NOMO-1 treated with DMSO at 0.1 percent for 48 hours (cell line): Measurements from ENCODE around the gene TFEC.
A peak's percentile ranks its signal among the peaks of the same experiment; 100 is the strongest.

ENCODE experiments used
- DNase-seq: peaks from one replicate; lab custom pipeline; 2025; ENCODE audit not compliant: unreplicated experiment; lab: John Stamatoyannopoulos, UW

TFEC gene

DNA sequence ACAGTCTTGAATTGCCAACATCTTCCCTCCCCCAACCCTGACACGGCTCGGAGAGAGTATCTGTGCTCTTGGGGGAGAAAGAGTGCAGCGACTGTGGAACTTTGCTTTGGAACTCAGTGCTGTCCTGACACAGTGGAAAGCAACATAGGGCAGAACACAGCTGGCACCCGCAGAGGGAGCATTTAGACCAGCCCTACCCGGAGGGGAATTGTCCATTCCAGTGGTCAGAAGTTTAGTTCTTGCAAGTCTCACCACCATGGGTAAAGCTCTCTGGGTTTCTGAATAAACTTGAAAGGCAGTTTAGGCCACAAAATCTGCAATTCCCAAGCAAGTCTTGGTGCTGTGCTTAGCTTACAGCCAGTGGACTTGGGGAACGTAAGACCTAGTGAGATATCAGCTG is 34.9 kb downstream of the TFEC start:
- DNase-seq = no peak

DNA sequence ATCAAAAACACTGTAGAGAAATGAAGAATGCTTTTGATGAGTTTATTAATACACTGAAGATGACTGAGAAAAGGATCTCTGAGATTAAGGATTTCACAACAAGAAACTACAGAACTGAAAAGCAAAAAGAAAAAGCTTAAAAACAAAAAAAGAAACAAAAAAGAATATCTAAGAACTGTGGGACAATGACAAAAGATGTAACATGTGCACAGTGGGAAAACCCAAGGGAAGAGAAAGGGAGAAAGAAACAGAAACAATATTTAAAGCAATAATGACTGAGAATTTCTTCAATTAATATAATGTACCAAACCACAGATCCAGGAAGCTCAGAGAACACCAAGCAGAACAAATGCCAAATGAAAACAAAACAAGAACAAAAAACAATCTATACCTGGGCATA is 42.2 kb downstream of the TFEC start:
- DNase-seq = no peak

GRCh38 chr7:115987486-115987885 is 43.1 kb downstream of the TFEC start:
- no peak for DNase-seq

GRCh38 chr7:115984105-115984504 is 46.5 kb downstream of the TFEC start:
- DNase-seq = no peak

- DNase-seq = peak; percentile 9
These were observed 50.4 kb downstream of the TFEC start for GRCh38 chr7:115980159-115980558.

DNA sequence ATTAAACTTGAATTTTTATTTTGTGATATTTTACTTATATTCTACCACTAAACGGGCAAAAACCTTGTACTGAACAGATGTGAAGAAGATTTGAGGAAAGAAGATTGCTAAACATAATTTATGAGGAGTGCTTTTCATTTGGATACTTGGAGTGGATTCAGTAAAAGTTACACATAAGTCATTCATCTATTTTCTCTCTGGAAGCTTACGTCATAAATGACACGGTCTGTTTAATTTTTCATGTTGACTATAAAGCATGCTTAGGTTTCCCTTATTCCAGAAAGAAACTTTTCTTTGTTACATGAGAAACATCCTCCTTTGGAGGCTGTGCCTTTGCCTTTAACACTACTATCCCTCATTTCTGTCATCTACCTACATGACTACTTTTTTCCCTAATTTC is 53.9 kb downstream of the TFEC start:
- no peak for DNase-seq

GRCh38 chr7:115975766-115976165 is 54.8 kb downstream of the TFEC start:
- no peak for DNase-seq

DNA sequence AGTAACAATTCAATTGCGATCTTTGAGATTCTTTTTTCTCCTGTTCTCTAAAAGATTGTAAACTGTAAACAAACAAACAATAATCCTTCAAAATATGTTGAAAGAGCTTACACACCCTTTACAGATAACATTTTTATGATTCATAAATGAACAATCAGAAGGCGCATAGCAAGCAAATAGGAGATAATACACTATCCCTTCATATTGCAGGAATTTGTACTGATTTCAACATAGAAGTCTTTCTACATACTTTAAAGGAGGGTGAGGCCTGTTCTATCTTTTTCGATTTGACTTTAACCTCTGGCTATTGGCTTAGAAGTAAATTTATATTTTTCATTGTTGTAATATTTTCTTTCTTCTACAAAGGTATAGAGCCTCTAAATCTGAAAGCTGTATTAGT is 57.2 kb downstream of the TFEC start:
- DNase-seq = no peak

DNA sequence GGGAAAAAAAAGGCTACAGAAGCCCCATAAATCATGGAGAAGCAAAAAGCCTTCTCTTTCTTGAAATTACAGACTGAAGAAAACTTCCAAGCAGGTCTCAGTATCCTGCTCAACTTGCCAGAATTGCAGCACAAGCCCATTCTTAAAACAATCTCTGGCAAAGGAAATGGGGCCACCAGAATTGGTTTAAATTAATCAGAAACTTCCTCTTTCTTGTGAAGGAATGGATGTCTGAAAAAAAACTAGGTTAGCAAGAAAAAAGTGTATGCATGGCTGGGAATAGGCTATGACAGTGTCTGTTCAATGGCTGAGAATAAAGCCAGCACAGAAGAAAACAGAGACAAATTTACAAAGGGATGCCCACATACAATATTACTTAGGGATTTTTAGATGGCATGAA is 59.1 kb downstream of the TFEC start:
- peak; percentile 15 for DNase-seq

- DNase-seq = no peak
These were observed 62.0 kb downstream of the TFEC start for GRCh38 chr7:115968596-115968995.

DNA sequence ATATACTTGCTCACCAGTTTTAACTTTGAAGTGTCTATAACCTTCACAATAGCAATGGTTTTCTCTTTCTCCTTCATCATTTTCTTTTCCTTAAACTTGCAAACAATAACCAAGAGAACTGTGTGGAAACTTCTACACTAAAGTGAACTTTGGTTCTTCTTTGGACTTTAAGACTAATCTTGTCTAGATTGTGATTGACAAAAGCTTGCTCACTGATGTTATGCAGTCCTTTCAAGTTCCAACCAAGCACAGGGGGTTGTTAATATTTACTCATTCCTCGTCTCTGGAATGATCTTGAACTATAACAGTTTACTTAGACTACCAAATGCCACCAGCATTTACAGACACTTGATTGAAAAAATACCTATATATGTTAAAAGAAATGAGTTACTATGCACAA is 62.4 kb downstream of the TFEC start:
- DNase-seq = no peak

GRCh38 chr7:115965796-115966475 is 64.6 kb downstream of the TFEC start:
- DNase-seq = peak; percentile 69

GRCh38 chr7:115965236-115965635 is 65.3 kb downstream of the TFEC start:
- DNase-seq = no peak

GRCh38 chr7:115964799-115965198 is 65.8 kb downstream of the TFEC start:
- DNase-seq = no peak

DNA sequence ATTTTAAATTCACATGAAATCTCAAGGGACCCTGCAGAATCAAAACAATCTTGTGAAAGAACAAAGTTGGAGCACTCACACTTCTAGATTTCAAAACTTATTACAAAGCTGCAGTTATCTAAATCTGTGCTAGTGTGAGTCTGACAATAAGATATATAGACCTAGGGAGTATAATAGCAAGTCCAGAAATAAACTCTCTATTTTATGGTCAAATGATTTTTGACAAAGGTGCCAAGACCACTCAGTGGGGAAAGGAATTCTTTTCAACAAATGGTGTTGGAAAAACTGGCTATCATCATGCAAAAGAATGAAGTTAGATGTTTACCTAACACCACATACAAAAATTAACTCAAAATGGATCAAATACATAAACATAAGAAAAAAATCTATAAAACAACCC is 68.2 kb downstream of the TFEC start:
- DNase-seq = no peak

DNA sequence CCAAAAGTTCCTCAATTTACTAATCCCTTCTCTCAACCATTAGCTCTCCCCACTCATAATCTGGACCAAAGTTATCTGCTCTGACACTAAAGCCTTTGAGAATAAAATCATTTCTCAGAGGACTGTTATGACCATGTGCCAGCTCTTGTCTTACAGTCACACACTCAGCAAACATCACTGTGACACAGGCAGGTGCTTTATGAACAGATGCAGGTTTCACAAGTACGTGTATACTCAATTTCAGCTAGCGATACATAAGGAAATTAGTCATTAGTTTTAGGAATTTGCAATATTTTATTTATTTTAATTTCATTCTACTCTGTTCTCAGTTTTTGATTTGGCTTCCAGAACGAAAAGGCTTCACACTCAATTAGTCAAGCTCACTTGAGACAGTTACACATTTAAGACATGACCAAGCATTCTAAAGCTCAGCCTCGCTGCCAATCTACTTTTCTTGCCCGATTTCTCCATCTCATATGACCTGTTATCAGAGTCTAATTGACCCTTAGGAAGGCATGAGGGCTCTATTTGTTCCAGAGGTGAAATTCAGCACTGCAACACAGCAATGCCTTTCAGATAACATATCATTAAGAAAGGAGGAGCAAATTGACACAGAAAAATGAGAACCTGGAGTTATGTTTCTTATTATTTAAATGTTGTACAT is 76.8 kb downstream of the TFEC start:
- no peak for DNase-seq

DNA sequence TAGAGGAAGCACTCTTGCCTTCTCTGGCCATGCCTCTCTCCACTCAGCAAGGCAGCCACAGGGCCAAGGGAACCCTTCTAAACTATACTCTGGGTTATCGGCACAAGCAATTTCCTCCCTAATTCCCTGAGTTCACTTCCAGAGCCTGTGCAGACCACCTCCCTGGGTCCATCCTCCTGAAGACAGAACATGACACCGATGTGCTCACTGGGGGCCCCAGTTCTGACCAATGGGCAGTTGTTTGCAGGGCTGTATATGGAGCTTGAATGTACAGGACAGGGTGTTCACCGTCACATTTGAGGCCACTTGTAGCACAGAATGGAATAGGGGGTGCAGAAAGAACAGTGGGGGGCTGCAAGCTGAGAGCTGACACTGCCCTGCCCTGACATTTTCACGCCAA is 77.7 kb downstream of the TFEC start:
- DNase-seq = no peak

DNA sequence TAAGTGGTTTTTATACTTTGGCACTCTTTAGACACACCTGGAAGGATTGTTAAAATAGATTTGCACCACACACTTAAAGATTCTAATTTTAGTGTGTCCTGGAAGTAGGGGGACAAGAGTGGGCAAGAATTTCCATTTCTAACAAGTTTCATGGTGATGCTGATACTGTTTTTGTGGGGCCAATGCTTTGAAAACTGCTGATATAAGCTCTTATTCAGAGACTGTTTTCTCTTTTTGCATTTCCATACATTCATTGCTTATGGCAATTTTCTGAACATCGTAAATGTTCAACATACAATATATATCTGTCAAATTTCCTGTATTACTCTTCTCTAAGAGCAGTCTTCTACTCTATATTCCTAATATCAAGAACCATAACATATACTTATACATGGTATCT is 79.0 kb downstream of the TFEC start:
- DNase-seq = no peak

DNA sequence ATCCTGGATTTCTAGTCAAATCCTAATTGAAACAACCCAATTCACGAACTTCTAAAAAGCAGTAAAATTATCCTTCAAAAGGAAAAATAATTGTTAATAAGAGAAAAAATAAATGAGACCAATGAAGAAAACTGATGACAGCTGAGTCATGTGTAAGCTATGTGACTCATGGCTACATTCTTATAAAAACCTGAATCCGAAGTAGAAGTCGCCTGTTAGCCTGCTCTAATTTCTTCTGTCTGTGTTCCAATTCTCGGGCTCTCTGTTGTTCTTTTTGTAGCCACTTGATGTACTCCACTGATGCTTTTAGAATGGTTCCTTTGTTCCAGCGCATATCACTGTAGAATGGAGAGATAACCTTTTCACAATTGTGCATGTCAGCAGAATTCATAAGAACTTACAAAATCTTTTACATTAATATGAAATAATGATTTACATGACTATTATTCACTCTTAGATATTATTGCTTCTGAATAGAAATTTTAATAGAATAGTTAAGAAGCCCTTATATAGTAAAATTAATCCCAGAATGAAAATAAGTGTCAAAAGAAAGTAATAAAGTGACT is 88.8 kb downstream of the TFEC start:
- no peak for DNase-seq

GRCh38 chr7:115940460-115941060 is 90.0 kb downstream of the TFEC start:
- DNase-seq = peak; percentile 38

GRCh38 chr7:115937960-115938359 is 92.6 kb downstream of the TFEC start:
- no peak for DNase-seq

- no peak for DNase-seq
These were observed 97.1 kb downstream of the TFEC start for GRCh38 chr7:115933471-115933870.
